HT1080 (cell line): Measurements from ENCODE around the gene LRP1B. TPM values are rescaled to one million over a fixed set of nuclear protein-coding genes. Genes with fewer than 3 reads are reported as not detected.
"Not testable (repeated sequence)": the region's sequence is repeated elsewhere in the genome, so short reads cannot be mapped to it uniquely, and the experiment has no call there.

Experiments used
- DNase-seq: peaks from one replicate; pipeline ENCODE4 v3.0.0-alpha.2; 2015; ENCODE audit warnings: low read depth
- total RNA-seq: library from RNA; depleted of rRNA; stranded (reverse); fragments of >200 nt; shearing (Covaris generic); gene quantifications from 2 replicates; pipeline ENCODE4 v1.2.3, GENCODE V29; 2014

LRP1B gene
- total RNA-seq, 1 experiment from 2014 or later, result 0.05 TPM

DNA sequence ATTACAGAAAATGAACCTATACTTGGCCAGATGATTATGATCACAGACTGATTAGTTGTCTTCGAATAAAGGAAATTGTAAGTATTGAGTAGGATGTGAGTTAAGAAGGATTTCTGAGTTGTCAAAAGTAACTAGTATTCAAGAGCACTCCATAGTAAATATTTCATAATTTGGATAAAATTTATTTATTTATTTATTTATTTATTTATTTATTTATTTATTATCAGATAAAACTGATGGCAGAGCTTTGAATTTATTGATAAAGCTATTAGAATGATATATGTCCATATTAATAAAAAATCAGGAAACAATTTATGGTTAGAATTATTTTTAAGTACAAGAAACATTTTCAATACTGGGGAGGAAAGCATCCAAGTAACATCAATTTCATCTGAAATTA, 1634.1 kb downstream of the LRP1B start:
- no peak for DNase-seq

DNA sequence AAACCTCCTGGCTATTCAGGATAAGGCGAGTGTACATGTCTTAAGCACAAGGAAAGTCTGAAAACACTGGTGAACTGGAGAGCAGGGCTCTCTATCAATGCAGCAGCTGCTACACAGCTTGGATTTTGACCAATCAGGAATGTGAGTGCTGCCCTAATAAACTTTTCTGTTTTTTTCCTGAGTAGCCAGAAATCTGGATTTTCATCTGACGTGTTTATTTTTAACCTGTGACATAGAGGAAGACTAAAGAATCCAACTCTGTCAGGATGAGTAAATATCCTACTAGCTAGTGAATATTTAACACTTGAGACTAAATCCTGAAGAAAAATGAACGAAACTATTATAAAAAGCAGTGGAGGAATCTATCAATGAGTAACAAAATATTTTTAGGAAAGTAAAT, 1638.9 kb downstream of the LRP1B start:
- no peak for DNase-seq

- DNase-seq, result no peak
These were observed 1641.6 kb downstream of the LRP1B start for GRCh38 chr2:140489193-140489592.

DNA sequence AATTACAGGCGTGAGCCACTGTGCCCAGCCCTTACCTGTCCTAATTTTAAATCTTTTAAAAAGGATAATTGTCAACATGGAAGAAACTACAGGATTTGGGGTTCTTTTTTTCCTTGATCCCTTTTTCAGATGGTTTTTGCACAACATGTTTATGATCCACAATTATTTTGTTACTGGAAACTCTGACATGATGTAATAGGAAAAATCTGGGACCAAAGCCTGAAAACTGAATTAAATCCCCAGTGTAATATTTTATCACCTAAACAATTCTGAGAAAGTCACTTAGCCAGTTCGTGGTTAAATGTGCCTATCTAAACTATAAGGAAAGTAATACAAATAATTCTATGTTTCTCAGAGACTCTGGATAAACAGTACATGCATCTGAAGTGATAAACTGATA, 1649.7 kb downstream of the LRP1B start:
- no peak for DNase-seq

DNA sequence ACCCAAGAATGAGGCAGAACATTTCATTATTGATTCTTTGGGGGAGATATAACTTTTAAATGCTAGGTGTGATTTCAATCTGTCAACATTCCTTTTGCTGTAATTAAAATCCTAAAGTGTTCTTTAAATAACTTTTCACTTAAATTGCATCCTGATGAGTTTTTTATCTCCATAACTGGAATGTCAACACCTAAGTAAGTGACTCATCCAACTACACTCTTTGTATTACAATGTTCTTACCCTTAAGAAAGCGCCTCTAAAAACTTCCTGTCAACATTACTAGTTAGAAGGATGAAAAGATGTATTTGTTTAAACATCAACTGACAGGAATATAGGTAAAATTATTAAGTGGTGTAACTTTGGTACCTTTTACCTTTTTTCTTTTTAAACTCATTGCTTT, 1657.0 kb downstream of the LRP1B start:
- DNase-seq, result no peak

GRCh38 chr2:140472676-140473075, 1658.1 kb downstream of the LRP1B start:
- no peak for DNase-seq

DNA sequence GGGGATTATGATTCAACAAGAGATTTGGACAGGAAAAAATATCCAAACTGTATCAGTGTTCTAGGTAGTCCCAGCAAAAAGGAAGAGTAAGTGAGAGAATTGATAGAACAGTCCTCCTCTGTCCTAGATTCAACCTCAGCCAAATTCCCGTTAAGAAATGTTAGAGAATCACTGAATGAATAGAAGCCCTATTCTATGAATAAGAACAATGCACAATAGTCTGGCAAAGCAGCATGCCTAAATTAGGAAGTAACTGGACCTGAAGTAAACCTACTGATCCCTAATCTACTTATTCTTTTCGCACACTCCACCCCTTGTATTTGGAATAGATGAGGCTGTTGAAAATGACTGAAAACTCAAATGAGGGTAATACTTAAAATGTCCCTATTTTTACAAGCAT, 1665.5 kb downstream of the LRP1B start:
- no peak for DNase-seq

DNA sequence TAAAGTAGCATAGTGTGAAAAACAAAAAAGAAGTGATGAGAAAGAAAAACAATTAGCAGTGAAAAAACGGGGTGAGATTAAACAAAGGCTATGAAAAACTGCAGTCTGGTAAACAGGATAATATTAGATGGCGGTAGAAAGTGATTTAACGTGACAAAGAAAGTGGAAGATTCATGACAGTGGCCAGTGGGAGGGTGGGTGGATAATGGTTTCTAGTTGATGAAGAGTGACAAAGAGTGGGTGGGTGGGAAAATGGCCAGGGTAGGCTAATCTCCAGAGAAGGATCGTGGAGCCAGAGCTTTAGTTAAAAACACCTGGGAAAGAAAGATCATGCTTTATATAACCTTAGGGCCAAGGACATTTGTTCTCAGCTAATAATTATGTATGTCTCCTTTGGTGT, 1667.8 kb downstream of the LRP1B start:
- DNase-seq, result no peak

GRCh38 chr2:140457483-140457882, 1673.3 kb downstream of the LRP1B start:
- no peak for DNase-seq

GRCh38 chr2:140455315-140455714, 1675.5 kb downstream of the LRP1B start:
- DNase-seq, result no peak

GRCh38 chr2:140454717-140455116, 1676.1 kb downstream of the LRP1B start:
- DNase-seq, result peak; percentile 80

DNA sequence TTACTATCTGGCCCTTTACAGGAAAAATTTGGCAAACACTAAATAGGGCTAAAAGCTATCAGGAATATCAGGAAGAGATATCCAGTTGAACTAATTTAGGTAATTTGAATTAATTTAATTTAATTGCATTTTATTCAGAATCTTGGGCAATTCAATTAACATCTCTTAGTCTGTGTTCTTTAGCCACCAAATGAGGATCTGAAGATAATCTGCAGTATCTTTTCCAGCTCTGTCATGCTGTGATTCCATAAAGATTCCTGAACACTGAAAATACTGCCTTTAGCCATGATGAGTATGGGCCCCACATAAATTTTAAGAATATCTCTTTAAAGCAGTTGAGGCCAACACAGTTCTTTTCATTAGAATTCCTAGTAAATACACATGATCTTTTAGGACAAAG, 1679.5 kb downstream of the LRP1B start:
- no peak for DNase-seq

DNA sequence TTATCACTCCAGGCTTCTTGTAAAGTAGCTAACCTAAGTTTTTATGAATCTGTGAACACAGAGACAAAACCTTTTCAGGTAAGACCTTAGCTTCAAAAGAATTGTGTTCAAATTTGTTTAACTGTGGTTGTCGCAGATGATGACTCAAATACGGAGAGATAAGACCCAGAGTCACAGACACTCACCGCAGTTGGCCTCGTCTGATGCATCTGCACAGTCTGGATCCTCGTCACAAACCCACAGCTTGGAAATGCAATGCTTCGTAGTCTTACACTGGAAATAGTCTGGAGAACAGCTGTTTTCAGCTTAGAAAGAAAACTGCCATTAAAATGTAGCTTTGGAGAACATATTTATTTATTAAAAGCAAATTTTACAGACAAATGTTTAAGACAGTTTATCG, 1688.5 kb downstream of the LRP1B start:
- no peak for DNase-seq

DNA sequence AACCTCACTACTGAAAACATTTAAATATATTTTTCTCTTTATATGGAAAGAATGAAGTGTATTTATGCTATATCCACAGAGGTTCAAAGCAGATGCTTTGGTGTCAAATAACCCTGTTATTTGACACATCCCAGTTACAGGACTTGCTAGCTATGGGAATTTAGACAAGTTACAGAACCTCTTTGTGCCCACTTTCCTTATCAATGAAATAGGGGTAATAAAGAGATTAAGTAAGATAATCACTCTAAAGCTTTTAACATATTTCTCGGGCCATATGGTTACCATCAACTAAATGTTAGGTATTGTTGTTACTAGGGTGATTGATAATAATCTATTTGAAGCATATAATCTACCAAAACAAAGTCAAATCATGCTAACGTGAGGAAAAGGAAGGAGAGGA, 1690.0 kb downstream of the LRP1B start:
- DNase-seq, result no peak

- no peak for DNase-seq
These were observed 1693.9 kb downstream of the LRP1B start for GRCh38 chr2:140436936-140437335.

GRCh38 chr2:140427033-140427432, 1703.8 kb downstream of the LRP1B start:
- not testable (repeated sequence) for DNase-seq

GRCh38 chr2:140424471-140424870, 1706.3 kb downstream of the LRP1B start:
- DNase-seq, result no peak

GRCh38 chr2:140422759-140423158, 1708.1 kb downstream of the LRP1B start:
- no peak for DNase-seq

DNA sequence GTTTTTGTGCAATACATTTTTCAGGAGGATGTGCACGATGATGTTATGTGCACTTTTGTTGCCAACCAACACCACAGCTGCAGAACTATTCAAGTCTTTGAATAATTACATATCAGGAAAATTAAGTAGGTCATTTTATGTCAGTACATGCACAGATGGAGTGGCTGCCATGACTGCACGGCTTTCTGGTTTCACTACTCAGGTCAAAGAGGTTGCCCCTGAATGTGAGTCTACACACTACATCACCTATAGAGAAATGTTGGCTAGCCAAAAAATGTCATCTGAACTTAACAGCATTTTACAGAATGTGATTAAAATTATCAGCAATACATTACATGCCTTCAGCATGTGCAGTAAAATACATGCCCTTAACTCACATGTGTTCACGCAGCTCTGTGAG, 1713.3 kb downstream of the LRP1B start:
- DNase-seq, result no peak

- no peak for DNase-seq
These were observed 1714.2 kb downstream of the LRP1B start for GRCh38 chr2:140416577-140416976.

GRCh38 chr2:140415035-140415434, 1715.8 kb downstream of the LRP1B start:
- DNase-seq, result not testable (repeated sequence)

- DNase-seq, result no peak
These were observed 1720.1 kb downstream of the LRP1B start for GRCh38 chr2:140410695-140411094.

GRCh38 chr2:140401056-140401455, 1729.8 kb downstream of the LRP1B start:
- DNase-seq, result no peak

DNA sequence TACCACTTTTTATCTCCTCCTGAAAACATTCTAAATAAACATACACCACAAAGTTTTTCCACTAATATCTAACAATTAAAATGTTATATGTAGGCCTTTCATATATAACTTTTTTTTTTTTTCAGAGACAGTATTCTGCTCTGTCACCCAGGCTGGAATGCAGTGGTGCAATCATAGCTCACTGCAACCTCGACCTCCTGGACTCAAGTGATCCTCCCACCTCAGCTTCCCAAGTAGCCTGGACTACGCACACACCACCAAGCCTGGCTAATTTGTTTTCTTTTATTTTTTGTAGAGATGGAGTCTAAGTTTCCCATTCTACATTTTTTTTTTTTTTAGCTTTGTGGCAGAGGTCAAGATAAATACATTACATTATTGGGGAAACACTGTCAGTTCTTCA, 1738.0 kb downstream of the LRP1B start:
- peak; percentile 5 for DNase-seq
